Endothelial cell of umbilical vein (primary cell): ENCODE results near the gene OR2AG2. TPM values are rescaled to one million over a fixed set of nuclear protein-coding genes. Genes with fewer than 3 reads are reported as not detected.

Source experiments
- BruUV-seq: library from RNA; stranded (reverse); fragments of 400-500 nt; replicated peaks from 2 replicates; lab custom pipeline; 2021; lab: Mats Ljungman, UMichigan
- CTCF ChIA-PET: fragments of 300-600, 350-600 bp; sonication (Branson Sonifier 250); formaldehyde crosslinking; loops from one replicate; lab custom pipeline; 2021; ENCODE audit warnings: antibody characterized with exemption, inconsistent platforms; lab: Charles Lee
- POLR2A ChIA-PET: fragments of 300-600, 350-600 bp; sonication (Branson Sonifier 250); formaldehyde crosslinking; loops from one replicate; lab custom pipeline; 2021; ENCODE audit warnings: antibody characterized with exemption, inconsistent platforms; lab: Charles Lee
- DNase-seq: peaks from one replicate; pipeline ENCODE4 v3.0.0-alpha.2; 2011; ENCODE audit warnings: low read depth, low spot score
- FAIRE-seq: peaks from 2 replicates; lab custom pipeline; 2011; peaks lifted over from hg19 to GRCh38; lab: Jason Lieb, UNC
- H2AFZ ChIP-seq: 2 replicates; pipeline ENCODE4 v1.6.0; 2012; ENCODE audit warnings: low read depth, low read length, control low read depth, inconsistent platforms
- H3K27ac ChIP-seq: 2 replicates; pipeline ENCODE4 v1.5.1; 2011; ENCODE audit warnings: low read depth, mild to moderate bottlenecking, control low read depth, low read length, moderate library complexity; ENCODE audit not compliant: insufficient read depth
- H3K27me3 ChIP-seq, 2 experiments: 2 replicates each; pipeline versions ENCODE4 v1.6.0 to v1.6.1; 2011; ENCODE audit warnings: low read length in 2 of 2, mixed read lengths in 1 of 2; ENCODE audit not compliant: control insufficient read depth in 2 of 2, insufficient read depth in 2 of 2
- H3K36me3 ChIP-seq, 2 experiments: 2 replicates in 1 of 2; 3 replicates in 1 of 2; pipeline ENCODE4 v1.5.1; 2011; ENCODE audit warnings: low read length in 2 of 2, mild to moderate bottlenecking in 1 of 2, moderate library complexity in 1 of 2; ENCODE audit not compliant: control insufficient read depth in 2 of 2, insufficient read depth in 2 of 2; ENCODE audit errors: extremely low read depth in 1 of 2
- H3K4me1 ChIP-seq: 3 replicates; pipeline ENCODE4 v1.5.1; 2011; ENCODE audit warnings: mild to moderate bottlenecking, low read length; ENCODE audit not compliant: control insufficient read depth, insufficient read depth; ENCODE audit errors: extremely low read depth
- H3K4me2 ChIP-seq: 2 replicates; pipeline ENCODE4 v1.6.1; 2011; ENCODE audit warnings: low read length, control low read depth, mixed read lengths; ENCODE audit not compliant: insufficient read depth
- H3K4me3 ChIP-seq, 3 experiments: fragments of 200-600 bp in 1 of 3; sonication (generic), shearing (Covaris generic) in 1 of 3; replicated peaks in 1 of 3; 2 replicates each; pipeline ENCODE4 v1.5.1; 2011 to 2016; ENCODE audit warnings: control low read depth in 3 of 3, low read length in 3 of 3, mild to moderate bottlenecking in 2 of 3, inconsistent platforms in 1 of 3, low read depth in 1 of 3, moderate library complexity in 1 of 3; ENCODE audit not compliant: insufficient read depth in 1 of 3
- H3K79me2 ChIP-seq: 2 replicates; pipeline ENCODE4 v1.6.0; 2012; ENCODE audit warnings: low read length, inconsistent platforms; ENCODE audit not compliant: control insufficient read depth, insufficient read depth
- H3K9ac ChIP-seq: replicated peaks from 2 replicates; pipeline ENCODE3; 2011; ENCODE audit warnings: low read length, control low read depth; ENCODE audit not compliant: insufficient read depth; ENCODE audit errors: extremely low read depth
- H3K9me1 ChIP-seq: replicated peaks from 3 replicates; pipeline ENCODE4 v1.6.0; 2011; ENCODE audit warnings: mild to moderate bottlenecking, low read length; ENCODE audit not compliant: control insufficient read depth, insufficient read depth; ENCODE audit errors: extremely low read depth
- H3K9me3 ChIP-seq: replicated peaks from 2 replicates; pipeline ENCODE4 v1.5.1; 2012; ENCODE audit warnings: low read length, inconsistent platforms; ENCODE audit not compliant: control insufficient read depth, insufficient read depth
- H4K20me1 ChIP-seq: replicated peaks from 2 replicates; pipeline ENCODE3; 2011; ENCODE audit warnings: mild to moderate bottlenecking, low read length; ENCODE audit not compliant: control insufficient read depth, insufficient read depth; ENCODE audit errors: extremely low read depth
- FOS ChIP-seq: IDR thresholded peaks from 2 replicates; pipeline ENCODE4 v1.6.1; 2011; ENCODE audit warnings: mild to moderate bottlenecking, low read length, moderate library complexity, borderline replicate concordance; ENCODE audit not compliant: insufficient read depth
- JUN ChIP-seq: IDR thresholded peaks from 2 replicates; pipeline ENCODE4 v1.6.1; 2011; ENCODE audit warnings: borderline replicate concordance, low read depth; ENCODE audit not compliant: insufficient read length, insufficient read depth
- dilution Hi-C: fragments of 300-500 bp; cut with MboI; formaldehyde crosslinking; loops from one replicate; pipeline ENCODE4 v1.15.0; 2019; ENCODE audit warnings: low sequenced_read_pairs; ENCODE audit not compliant: extremely low pct_ligation_motif_present
- intact Hi-C: fragments of 100-400 bp; cut with micrococcal nuclease; formaldehyde crosslinking; loops from one replicate; pipeline ENCODE4 v1.10.0; 2022
- polyA plus RNA-seq, 4 experiments: library from polyadenylated mRNA; depleted of rRNA in 3 of 4; stranded (reverse) in 3 of 4; unstranded in 1 of 4; fragments of >200 nt; gene quantifications; 2 replicates each; pipeline versions ENCODE4 v1.2.1 to v1.2.3, GENCODE V29; 2011 to 2012; ENCODE audit warnings: missing spikeins in 1 of 4
- total RNA-seq: library from RNA; stranded (reverse); gene quantifications from 2 replicates; pipeline ENCODE4 v1.2.3, GENCODE V29; 2021

Gene OR2AG2
- total and polyA plus RNA-seq, 2 donors (not counting 3 experiments of a cell fraction or from before 2014, with no cell fraction given), result 0.18 to 0.33 TPM

- BruUV-seq, result no TSS peak
Measured at GRCh38 chr11:6725386-6725896, 46.3 kb downstream of the OR2AG2 start.

DNA sequence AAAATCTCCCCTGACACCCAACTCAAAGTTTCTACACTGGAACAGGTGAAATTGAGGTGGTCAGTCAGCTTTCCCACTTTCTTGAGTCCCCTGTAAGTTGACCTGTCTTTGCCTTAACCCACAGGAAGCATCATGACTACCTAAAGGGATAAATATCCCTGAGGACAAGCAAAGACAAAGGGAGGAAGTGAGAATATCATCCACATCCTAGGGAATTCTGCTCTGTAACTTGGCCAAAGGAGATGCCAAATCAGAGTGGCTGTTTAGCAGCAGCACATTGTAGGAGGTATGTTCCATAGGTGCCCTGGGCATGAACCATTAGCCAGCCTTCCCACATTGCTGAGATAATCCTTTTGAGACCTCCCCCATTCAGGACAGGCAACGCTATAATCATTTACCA is 47.8 kb downstream of the OR2AG2 start:
- H3K27ac ChIP-seq, result no peak overlapping the region
- no peaks in the 10 kb centered on the region for H3K36me3 ChIP-seq
- H3K4me1 ChIP-seq, result peaks cover 20% of the 10 kb centered on the region
- H3K4me3 ChIP-seq, result no peak overlapping the region
- ChIA-PET CTCF (interaction anchor here (2.2 to 6.3 kb wide), 4 partner anchors 14 to 33 kb away, joined by 5 to 34 read pairs (median 10); no protein-coding TSS in a partner anchor), POLR2A (no interaction called here)
- H3K79me2 ChIP-seq, result no peaks in the 10 kb centered on the region
- H2AFZ ChIP-seq, result no peak overlapping the region
- peaks cover 0 to 7% of the 10 kb centered on the region in 2 experiments for H3K27me3 ChIP-seq
- H3K9me3 ChIP-seq, result no peaks in the 10 kb centered on the region
- BruUV-seq, result no TSS peak
- peak; percentile 25 for DNase-seq
- no peaks in the 10 kb centered on the region for H3K9me1 ChIP-seq
- H4K20me1 ChIP-seq, result no peaks in the 10 kb centered on the region
- peak; percentile 58 for FAIRE-seq
- peak overlapping the region; percentile 22 for H3K4me2 ChIP-seq
- no peak for TF ChIP-seq JUN
- peak; percentile 14 for TF ChIP-seq FOS
- dilution Hi-C loops, result no loop called here
- intact Hi-C loops, result no loop called here
- no peak overlapping the region for H3K9ac ChIP-seq

More at GRCh38 chr11:6725386-6725896, 46.3 kb downstream of the OR2AG2 start:
- no peak for DNase-seq
- H3K36me3 ChIP-seq, result no peaks in the 10 kb centered on the region
- TF ChIP-seq FOS, result no peak
- H3K4me3 ChIP-seq, result no peak overlapping the region
- dilution Hi-C loops (no loop called here), intact Hi-C loops (no loop called here)
- CTCF ChIA-PET, result interaction anchor here (0.9 to 6.3 kb wide), 3 partner anchors 12 to 30 kb away, joined by 3 to 34 read pairs (median 9); no protein-coding TSS in a partner anchor
- H3K4me2 ChIP-seq, result no peak overlapping the region
- H2AFZ ChIP-seq, result no peak overlapping the region
- no peak overlapping the region for H3K9ac ChIP-seq
- H4K20me1 ChIP-seq, result no peaks in the 10 kb centered on the region
- no peaks in the 10 kb centered on the region for H3K9me3 ChIP-seq
- no peak for FAIRE-seq
- no peaks in the 10 kb centered on the region for H3K79me2 ChIP-seq
- peaks cover 20% of the 10 kb centered on the region for H3K4me1 ChIP-seq
- no peak overlapping the region for H3K27ac ChIP-seq
- POLR2A ChIA-PET, result no interaction called here
- H3K9me1 ChIP-seq, result no peaks in the 10 kb centered on the region
- H3K27me3 ChIP-seq, result peaks cover 0 to 4% of the 10 kb centered on the region in 2 experiments
